ENCODE results near the gene CFAP210.

GRCh38 chr2:169653636-169654035 lies 40.6 kb downstream of the CFAP210 start:
- no peak for TF ChIP-seq USF2 (IDR thresholded peaks at IDR 0.05)
- no peak for TF ChIP-seq RAD21 (conservative IDR thresholded peaks at IDR 0.05 in 1 of 2, IDR thresholded peaks at IDR 0.05 in 1 of 2)
- TF ChIP-seq CTCF (IDR thresholded peaks at IDR 0.05): no peak
- no peak for TF ChIP-seq NFE2L2 (conservative IDR thresholded peaks at IDR 0.05; ENCODE audit: low read length)
- TF ChIP-seq POLR2A (IDR thresholded peaks at IDR 0.05; ENCODE audit: low read length): no peak
